Activated CD4-positive, alpha-beta T cell treated with anti-CD3 and anti-CD28 coated beads, Interleukin-2, amount 50 U/mL, for 24 hours (primary cell): ENCODE results near the gene ARHGEF7.

Source experiments
- DNase-seq, 2 donors: peaks; one replicate each; pipeline ENCODE4 v3.0.0-alpha.2; 2020; ENCODE audit warnings: low read depth in 1 of 2, low spot score in 1 of 2

The ARHGEF7 gene

DNA sequence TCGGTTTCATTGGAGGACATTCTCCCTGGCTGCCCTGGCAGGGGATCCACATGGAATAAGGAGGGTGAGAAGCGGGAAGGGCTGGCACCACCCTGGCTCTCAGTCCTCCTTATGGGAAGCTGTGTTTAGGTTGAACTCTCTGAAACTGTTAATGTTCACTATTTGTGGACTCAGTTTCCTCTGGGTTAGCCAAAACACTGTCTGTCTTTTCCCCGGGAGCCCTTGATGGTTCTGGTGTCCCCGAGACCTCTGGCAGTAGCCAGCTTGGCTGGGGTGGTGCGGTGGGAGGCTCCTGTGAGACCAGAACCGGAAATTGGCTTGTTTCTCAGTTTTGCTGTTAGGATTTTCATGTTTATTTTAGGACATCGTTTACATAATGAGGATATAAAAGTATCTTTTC is 157.0 kb downstream of the ARHGEF7 start:
- no peak for DNase-seq

- no peak for DNase-seq
Observed at GRCh38 chr13:111275382-111275781, 160.3 kb downstream of the ARHGEF7 start.

DNA sequence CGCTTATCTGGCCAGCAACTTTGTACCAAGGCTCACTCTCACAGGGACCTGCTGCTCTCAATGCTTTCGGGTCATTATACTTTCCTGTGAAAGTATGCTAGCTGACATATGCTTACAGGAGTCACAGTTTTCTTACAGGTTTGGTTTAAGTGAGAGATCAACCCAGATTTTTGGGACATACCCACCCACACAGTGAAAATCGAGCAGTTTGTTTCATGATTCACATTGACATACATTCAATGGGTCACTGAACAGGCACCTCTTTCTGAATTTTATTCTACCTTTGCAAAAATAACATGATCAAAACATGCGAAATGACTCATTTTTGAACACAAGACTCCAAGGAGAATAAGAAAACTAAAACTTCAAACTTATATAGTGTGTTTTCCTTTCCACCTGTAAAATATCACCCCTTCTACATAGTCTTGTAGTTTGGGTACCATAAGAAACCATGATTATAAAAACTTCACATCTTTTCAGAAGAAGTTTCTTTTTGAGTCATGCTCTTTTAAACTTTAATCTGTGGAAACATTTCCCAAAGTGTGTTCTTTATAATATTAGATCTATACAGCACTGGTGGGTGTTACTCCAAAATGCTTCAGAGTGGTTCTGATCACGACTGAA is 161.0 kb downstream of the ARHGEF7 start:
- DNase-seq: no peak

GRCh38 chr13:111278258-111278657 is 163.1 kb downstream of the ARHGEF7 start:
- DNase-seq: no peak

DNA sequence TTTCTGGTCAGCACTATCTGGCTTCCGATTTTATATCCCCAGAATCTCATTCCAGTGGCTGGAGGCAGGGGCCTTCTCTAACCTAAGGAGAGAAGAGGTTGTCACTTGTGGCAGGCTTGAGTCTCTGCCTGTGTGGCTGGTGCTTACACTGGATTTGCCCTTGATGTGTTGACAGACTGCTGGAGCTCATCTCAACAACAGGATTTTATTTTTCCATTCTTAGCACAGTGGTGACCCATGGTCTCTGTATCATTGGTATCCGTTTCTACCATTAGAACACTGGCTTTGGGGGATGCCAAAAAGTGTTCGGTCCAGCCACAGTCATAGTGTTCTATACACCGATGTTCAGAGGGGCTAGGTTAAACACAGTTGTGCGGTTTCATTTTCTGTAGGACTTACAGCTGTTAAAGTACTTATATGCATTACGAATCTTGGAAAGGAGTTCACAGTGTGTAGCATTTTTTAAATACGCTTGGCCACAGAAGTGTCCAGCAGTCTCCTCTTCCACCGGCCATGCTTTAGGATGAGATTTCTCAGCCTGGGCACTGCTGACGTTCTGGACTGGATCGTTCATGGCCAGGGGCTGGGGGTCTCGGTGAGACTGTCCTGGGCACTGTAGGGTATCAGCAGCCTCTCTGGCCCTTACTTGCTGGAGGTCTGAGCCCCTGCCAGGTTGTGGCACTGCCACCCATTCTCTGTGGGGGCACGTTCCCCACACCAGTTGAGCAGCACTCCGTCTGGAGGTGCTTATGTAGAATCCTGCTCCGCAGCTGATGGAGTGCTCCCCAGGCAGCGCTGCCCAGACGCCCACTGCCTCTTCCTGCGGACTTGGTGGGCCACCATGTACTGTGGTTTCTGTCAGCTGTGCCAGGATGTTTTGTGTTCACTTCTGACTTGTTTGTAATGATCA is 163.9 kb downstream of the ARHGEF7 start:
- no peak for DNase-seq

GRCh38 chr13:111280226-111280625 is 165.1 kb downstream of the ARHGEF7 start:
- no peak for DNase-seq

DNA sequence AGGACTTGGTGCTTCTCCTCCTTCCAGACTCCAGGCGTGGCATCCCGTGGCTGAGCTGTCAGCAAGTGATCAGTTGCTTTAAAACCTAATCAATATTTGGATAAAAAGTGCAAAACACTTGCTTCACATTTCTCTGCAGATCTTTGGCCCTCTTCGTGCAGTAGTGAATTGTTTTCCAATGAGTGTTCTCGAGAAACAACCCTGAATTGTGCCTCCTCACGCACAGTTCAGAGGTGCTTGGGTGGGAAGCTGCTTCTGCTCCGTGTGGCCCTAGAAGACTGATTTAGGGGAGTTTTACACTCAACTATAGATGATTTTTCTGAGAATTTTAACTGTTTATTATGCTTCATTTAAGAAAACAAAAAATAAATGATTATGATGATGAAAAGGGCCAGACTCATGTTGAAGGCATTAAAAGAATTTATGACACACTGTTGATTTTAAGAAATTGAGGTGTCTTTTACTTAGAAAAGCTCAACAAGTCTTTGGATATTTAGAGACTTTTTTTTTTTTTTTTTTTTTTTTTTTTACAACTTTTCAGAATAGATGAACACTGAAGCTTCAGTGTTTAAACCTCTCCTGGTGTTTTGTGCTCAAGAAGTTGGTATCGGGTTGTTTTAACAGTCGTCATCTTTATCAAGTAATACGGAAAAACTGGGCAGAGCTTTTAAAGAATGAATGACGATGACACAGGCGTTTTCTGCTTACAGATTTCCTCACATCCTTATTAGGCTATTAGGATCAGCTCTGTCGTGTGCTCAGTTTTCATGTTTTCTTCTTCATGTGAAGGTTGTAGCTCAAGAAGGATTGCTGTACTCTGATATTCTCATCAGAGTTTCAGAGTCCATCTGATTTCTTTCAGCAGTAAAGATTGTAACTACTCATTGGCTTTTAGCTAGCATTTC is 165.8 kb downstream of the ARHGEF7 start:
- DNase-seq: no peak

DNA sequence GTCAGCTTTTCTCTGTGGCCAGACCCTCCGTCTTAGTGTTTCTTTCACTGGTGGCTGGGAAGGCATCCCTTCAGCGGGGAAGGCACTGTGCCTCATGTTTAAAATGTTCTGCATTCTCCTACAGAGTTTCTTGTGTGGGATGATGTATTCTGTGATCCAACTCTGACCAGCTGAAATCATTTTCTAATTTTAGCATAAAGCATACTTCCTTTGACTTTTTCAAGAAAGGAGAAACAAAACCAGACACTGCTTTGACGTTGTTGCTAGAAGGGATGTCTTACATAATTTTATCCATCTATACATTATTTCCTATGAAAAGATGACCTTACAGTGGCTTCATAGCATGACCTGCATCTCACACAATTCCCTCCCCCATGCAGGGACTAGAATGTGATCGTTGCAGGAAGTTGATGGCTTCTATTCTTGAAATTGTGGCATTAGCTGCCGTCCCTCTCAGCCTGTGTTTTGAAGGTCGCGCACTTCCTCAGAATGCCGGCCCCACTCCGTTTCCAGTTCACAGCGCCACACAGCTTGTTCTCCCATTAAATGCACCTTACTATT is 166.7 kb downstream of the ARHGEF7 start:
- DNase-seq: no peak

GRCh38 chr13:111282425-111282824 is 167.3 kb downstream of the ARHGEF7 start:
- DNase-seq: no peak

DNA sequence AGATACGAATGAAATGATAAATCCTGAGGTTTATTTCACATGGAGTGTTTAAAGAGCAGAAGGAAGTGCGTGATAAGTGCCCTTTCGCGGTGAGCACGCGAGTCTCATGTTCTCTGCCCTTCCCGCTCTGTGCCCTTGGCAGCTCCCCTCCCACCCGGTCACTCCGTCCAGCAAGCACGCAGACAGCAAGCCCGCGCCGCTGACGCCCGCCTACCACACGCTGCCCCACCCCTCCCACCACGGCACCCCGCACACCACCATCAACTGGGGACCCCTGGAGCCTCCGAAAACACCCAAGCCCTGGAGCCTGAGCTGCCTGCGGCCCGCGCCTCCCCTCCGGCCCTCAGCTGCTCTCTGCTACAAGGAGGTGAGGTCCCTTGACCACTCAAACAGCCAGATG is 167.9 kb downstream of the ARHGEF7 start:
- no peak for DNase-seq

GRCh38 chr13:111283457-111283856 is 168.3 kb downstream of the ARHGEF7 start:
- DNase-seq: no peak

- no peak for DNase-seq
Observed at GRCh38 chr13:111283991-111284390, 168.9 kb downstream of the ARHGEF7 start.

DNA sequence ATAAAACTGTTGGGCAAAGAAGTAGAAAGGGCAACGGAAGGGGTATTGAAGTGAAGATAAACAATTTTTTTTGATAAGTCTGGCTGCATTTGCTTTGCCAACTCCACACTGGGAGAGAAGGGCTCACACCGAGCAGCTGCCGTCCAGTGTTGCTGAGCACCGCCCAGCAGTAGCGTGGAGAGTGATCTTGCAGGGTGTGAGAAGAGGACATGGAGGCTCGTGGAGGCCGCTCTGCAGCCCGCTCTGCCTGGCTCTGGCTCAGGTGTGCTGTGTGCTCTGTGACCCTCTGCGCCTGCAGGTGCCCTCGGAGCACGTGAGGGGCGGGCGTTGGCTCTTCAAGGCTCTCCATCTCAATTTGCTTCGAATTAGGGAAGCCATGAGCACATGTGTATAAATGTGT is 169.5 kb downstream of the ARHGEF7 start:
- no peak for DNase-seq

DNA sequence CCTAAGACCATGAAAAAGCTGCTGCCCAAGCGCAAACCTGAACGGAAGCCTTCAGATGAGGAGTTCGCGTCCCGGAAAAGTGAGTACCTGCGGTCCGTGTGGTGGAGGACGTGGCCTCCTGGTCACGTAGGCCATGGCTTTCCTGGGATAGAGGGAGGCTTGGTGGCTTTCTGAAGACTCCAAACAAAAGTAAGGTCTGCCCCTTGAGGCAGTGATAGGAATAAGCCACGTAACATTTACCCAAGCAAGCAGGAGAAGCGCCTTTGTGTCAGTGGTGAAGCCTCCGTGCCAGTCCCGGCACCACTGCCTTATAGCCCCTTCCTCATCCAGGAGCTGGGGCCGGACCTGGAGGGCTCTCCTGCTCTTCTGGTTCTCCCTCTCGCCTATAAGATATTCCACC is 171.1 kb downstream of the ARHGEF7 start:
- DNase-seq: no peak

DNA sequence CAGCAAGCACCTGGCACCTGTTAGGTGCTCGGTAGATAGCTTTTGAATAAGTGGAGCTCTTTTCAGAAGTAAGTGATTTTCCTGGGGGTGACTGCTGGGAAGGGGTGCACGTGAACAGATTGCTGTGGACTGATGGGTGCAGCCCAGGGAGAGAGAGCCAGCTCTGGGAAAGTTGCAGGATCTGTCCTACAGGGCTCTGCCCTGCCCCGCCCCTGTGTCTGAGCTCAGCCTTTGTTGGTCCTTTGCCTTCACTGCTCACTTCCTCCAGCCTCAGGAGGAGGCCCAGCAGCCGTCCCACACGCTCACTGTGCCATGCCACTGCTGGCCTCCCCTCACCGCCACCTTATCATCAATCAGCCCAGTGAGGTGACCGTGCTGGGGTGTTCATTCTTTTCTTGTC is 171.6 kb downstream of the ARHGEF7 start:
- DNase-seq: no peak

DNA sequence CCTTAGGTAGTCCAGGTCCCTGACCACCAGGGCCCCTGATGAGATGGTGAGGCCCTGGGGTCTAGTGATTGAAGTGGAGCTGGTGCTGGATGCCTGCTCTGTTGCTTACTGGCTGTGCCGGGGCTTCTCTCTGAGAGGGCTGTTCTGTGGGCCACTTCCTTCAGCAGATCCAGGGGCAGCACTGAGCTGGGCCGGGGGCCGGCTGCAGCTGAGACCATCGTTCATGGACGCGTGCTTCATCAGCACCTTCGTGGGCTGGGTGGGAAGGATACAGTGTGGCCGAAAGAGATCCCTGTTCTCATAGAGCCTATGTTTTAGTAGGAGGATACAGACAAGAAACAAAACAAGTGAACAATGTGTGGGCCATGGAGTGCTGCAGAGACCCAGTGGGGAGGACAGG is 172.1 kb downstream of the ARHGEF7 start:
- no peak for DNase-seq

- no peak for DNase-seq
Observed at GRCh38 chr13:111288276-111288675, 173.2 kb downstream of the ARHGEF7 start.

- no peak for DNase-seq
Observed at GRCh38 chr13:111289251-111289650, 174.1 kb downstream of the ARHGEF7 start.

GRCh38 chr13:111291908-111292307 is 176.8 kb downstream of the ARHGEF7 start:
- no peak for DNase-seq

DNA sequence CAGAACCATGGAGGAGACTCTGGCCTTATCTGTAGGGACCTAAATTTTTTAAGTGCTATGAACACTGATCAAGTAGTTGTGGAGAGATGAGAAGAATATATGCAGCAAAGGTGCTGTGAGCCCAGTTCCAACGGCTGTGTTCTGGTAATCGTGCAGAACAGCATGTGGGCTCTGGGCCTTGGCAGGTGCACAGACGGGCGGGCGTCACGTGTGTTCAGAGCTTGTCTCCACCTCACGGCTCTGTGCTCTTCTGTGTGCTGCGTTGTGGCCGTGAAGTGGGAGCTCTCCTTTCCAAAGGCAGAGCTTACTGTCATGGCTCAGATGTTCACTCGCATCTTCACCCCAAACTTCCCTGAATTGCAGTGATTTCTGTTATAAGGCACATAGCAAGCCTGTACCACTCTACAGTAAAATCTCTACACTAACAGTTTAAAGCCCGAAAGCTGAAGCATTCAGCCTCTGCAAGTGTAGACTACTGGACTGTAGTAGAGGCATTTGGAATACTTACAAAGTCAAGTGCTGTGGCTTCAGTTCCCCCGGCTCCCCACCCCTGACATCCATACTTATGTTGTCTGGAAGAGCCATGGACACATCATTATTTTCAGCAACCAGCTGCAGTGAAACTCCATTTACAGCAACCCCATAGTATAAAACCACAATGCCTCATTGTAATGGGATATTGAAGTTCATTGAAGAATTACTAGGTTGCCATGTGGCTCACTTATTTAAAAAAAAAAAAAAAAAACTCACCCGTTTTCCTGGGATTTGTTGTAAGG is 177.8 kb downstream of the ARHGEF7 start:
- DNase-seq: no peak

GRCh38 chr13:111295886-111296285 is 180.8 kb downstream of the ARHGEF7 start:
- no peak for DNase-seq
